Thyroid gland (tissue), 4 donors: Measurements from ENCODE around the gene CACNA1E.

Experiments used
- POLR2A ChIP-seq, 2 donors: fragments of 450-650 bp; IDR thresholded peaks; one replicate each; pipeline ENCODE4 v1.6.1; 2017; ENCODE audit warnings: antibody characterized with exemption in 2 of 2, mild to moderate bottlenecking in 2 of 2, moderate library complexity in 1 of 2
- TF ChIP-seq, protein P1 (sequence below), 6 experiments: fragments of 200-600 bp in 3 of 6; fragments of 450-650 bp in 3 of 6; sonication (generic) in 3 of 6; IDR thresholded peaks; one replicate each; pipeline ENCODE4 v1.5.1; 2016 to 2019; ENCODE audit warnings: antibody characterized with exemption in 6 of 6, mild to moderate bottlenecking in 2 of 6, inconsistent platforms in 1 of 6, moderate library complexity in 1 of 6

DNA sequence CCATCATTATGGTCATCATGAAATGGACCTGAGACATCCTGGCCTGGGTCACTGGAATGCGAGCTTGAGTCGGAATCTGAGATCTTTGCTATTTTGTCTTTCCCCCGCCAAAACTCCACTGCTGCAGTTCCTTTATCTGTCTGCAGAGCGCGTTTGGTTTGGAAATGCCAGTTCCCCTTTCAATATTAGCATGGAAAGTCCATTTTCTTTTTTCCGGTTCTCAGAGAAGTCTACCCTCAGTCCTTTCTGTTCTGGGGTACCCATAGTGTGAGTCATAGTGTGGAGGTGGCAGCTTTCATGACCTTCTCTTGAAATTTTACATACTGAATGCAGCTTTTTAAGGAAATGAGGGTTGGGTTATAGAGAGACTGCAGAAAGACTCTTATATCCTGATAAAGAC lies 14.6 kb downstream of the CACNA1E start:
- TF ChIP-seq, protein P1, sequence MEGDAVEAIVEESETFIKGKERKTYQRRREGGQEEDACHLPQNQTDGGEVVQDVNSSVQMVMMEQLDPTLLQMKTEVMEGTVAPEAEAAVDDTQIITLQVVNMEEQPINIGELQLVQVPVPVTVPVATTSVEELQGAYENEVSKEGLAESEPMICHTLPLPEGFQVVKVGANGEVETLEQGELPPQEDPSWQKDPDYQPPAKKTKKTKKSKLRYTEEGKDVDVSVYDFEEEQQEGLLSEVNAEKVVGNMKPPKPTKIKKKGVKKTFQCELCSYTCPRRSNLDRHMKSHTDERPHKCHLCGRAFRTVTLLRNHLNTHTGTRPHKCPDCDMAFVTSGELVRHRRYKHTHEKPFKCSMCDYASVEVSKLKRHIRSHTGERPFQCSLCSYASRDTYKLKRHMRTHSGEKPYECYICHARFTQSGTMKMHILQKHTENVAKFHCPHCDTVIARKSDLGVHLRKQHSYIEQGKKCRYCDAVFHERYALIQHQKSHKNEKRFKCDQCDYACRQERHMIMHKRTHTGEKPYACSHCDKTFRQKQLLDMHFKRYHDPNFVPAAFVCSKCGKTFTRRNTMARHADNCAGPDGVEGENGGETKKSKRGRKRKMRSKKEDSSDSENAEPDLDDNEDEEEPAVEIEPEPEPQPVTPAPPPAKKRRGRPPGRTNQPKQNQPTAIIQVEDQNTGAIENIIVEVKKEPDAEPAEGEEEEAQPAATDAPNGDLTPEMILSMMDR (IDR thresholded peaks at IDR 0.05), result no peak
- no peak for TF ChIP-seq POLR2A (IDR thresholded peaks at IDR 0.05)
